HG03558 (cell line): ENCODE results near the gene DNAJC13.
A peak's percentile ranks its signal among the peaks of the same experiment; 100 is the strongest.
"Not testable (repeated sequence)": the region's sequence is repeated elsewhere in the genome, so short reads cannot be mapped to it uniquely, and the experiment has no call there.

Experiments used
- ATAC-seq: cut with Tn5 transposase; IDR thresholded peaks from one replicate; pipeline ENCODE4 v1.9.1; 2021; ENCODE audit warnings: moderate number of reproducible peaks; ENCODE audit not compliant: unreplicated experiment; ENCODE audit errors: extremely low read depth

DNAJC13 gene, protein sequence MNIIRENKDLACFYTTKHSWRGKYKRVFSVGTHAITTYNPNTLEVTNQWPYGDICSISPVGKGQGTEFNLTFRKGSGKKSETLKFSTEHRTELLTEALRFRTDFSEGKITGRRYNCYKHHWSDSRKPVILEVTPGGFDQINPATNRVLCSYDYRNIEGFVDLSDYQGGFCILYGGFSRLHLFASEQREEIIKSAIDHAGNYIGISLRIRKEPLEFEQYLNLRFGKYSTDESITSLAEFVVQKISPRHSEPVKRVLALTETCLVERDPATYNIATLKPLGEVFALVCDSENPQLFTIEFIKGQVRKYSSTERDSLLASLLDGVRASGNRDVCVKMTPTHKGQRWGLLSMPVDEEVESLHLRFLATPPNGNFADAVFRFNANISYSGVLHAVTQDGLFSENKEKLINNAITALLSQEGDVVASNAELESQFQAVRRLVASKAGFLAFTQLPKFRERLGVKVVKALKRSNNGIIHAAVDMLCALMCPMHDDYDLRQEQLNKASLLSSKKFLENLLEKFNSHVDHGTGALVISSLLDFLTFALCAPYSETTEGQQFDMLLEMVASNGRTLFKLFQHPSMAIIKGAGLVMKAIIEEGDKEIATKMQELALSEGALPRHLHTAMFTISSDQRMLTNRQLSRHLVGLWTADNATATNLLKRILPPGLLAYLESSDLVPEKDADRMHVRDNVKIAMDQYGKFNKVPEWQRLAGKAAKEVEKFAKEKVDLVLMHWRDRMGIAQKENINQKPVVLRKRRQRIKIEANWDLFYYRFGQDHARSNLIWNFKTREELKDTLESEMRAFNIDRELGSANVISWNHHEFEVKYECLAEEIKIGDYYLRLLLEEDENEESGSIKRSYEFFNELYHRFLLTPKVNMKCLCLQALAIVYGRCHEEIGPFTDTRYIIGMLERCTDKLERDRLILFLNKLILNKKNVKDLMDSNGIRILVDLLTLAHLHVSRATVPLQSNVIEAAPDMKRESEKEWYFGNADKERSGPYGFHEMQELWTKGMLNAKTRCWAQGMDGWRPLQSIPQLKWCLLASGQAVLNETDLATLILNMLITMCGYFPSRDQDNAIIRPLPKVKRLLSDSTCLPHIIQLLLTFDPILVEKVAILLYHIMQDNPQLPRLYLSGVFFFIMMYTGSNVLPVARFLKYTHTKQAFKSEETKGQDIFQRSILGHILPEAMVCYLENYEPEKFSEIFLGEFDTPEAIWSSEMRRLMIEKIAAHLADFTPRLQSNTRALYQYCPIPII (N-terminal part only)

DNA sequence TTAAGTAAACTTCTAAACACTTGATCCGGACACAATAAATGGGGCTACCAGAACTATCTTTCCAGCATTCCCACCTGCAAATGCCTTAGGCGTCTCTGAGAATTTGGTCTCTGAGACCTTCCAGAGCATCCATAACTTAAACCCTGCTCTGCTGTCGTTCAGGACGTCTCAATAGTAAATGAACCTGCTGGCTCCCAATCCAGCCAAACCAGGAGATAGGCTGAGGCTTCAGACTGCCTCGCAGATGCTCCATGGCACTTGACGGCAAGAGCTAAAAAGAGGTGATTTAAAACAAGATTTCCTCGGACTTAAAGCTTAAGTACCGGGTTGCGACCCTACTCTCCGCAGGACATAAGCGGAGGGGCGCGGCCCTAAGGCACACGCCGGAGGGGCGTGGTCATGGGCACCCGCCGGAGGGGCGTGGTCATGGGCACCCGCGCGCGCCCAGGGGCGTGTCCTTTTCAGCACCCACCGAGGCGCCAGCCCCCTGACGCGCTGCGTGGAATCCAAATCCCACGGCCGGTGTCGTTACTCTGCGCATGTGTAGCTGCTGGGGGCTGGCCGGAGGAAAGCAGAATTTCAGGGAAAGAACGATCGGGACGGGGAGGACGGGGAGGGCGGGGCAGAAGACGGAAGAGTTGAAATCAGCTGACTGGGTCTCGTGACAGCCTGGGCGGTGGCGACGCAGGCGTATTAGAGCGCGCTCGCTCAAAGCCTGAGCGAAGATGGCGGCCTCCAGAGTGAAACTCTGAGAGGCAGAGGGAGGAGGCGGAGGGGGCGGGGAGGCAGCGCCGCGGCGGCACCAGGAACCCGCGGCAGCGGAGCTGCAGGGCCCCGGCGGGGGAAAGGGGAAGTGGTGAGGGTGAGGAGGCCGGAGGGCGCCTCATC lies at the start of gene DNAJC13:
DNAJC13 (plus strand) TSS at position 696 of the 888 bp plus-strand sequence. CDS start 17,049 bp downstream, outside the sequence.
- peak; percentile 84 for ATAC-seq

DNA sequence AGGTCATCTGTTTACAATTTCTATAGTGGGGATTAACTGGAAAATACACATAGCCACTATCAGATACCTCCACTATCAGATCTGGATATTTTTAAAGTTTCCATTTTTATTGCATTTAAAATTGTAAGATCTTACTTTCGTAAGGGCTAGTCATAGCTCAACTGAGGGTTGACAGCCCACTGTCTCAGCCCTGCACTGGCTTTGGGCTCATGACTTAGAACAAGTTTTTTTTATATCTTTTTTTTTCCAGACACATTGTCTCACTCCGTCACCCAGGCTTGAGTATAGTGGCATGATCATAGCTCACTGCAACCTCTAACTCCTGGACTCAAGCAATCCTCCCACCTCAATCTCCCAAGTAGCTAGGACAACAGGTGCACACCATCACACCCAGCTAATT lies 48.8 kb upstream of the DNAJC13 start:
- no peak for ATAC-seq

DNA sequence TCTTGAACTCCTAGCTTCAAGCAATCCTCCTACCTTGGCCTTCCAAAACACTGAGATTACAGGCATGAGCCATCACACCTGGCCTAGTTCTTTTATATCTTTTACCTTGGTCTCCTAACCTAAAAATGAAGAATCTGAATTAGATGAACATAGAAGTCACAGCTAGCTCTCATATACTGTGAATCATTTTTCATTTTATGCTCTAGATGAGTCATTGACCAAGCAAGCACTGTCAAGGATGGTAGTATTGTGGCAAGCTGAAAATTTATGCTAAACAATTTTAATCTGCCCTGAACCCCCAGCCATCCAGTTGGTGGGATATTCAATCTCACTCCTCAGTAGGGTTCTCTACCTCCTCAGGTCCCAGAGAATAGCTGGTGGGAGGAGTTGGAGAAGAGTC lies 48.3 kb upstream of the DNAJC13 start:
- ATAC-seq = no peak

DNA sequence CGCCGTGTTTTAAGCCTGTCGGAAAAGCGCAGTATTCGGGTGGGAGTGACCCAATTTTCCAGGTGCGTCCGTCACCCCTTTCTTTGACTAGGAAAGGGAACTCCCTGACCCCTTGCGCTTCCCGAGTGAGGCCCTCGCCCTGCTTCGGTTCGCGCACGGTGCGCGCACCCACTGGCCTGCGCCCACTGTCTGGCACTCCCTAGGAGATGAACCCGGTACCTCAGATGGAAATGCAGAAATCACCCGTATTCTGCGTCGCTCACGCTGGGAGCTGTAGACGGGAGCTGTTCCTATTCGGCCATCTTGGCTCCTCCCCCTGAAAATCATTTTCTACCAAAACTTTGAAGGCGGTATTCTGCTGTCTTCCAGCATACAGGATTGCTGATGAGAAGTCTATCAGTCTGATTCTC lies 40.4 kb upstream of the DNAJC13 start:
- ATAC-seq = not testable (repeated sequence)

DNA sequence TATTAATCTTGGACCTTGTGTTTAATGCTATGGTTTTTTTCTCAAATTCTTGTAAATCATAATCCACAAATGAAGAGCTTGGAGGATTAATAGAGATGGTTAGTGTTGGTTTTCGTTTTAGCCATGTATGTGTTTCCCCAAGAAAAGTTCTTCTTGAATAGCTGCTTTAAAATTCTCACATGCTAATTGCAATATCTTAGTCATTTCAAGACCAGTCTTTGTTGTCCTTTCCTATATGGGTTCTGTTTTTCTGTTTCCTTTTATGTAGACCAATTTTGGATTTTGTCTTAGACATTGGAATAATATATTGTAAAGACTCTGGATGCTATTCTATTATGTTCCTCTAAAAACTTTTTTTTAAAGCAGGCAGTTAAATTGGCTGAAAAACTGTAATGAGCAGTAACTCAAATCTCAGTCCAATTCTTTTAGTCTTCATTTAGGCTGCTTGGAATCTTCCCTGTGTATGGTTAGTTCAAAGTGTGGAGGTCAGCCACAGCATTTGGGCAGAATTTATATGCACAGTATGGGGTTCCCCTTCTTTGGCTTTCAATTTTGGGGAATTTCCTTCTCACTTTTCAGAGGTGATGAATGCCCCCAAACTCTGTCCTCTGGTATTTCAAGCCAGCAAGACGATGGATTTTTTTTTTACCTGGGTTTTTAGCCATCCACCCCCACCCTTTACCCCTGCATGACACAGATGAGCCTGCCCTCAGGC lies 39.1 kb upstream of the DNAJC13 start:
- no peak for ATAC-seq

DNA sequence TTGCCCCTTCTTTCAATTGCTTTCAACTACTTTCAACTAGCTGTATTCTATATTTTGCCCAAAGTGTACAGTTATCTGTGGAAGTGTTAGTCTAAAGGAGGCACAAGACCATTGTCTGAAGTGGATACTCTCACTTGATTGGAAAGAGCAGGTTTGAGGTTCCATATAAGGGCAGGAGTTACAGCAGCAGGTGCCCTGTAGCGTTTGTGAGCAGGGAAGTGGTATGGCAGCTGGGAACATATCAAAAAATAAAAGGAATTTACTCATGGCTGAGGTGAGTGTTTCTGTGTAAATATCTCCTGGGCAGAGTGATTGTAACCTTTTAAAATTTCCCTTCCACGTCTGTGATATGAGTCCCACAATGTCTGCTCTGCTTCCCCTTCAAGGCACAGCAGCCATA lies 38.5 kb upstream of the DNAJC13 start:
- ATAC-seq = no peak

DNA sequence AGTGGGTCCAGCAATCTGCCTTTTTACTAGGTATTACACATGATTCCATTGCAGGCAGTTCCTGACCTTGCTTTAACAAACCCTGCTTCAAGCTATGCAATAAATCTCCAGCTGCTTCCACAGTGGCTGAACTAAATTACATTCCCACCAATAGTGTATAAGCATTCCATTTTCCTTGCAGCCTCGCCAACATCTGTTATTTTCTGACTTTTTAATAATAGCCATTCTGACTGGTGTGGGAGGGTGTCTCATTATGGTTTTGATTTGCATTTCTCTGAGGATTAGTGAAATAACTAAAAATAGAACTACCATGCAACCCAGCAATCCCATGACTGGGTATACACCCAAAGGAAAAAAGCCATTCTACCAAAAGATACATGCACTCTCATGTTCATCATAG lies 36.4 kb upstream of the DNAJC13 start:
- ATAC-seq = no peak

DNA sequence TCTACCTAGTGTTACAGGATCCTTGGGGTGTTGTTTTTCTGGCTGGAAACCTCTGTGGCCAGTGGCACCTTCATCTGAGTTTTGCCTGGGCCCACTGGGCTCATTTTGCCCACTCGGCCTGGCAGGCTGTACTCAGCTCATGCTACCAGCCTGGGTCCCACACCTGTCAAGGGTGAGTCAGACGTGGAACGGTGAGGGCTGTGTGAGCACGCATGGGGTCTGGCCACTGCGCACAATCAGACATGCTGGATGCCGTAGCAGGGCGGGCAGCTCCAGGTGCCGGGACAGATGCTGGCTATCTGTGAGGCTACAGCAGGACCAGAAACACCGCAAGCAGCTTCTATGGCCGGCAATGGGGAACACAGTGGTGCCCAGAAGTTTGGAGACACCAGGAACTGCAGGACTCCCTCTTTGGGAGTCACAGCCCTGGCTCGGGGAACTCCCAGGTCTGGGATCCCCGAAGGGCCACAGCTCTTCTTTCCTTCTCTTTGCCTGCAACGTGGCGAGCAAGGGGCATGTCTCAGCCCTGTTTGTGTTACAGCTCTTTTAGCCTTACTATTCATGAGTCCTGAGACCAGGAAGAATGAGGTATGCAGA lies 35.9 kb upstream of the DNAJC13 start:
- no peak for ATAC-seq

DNA sequence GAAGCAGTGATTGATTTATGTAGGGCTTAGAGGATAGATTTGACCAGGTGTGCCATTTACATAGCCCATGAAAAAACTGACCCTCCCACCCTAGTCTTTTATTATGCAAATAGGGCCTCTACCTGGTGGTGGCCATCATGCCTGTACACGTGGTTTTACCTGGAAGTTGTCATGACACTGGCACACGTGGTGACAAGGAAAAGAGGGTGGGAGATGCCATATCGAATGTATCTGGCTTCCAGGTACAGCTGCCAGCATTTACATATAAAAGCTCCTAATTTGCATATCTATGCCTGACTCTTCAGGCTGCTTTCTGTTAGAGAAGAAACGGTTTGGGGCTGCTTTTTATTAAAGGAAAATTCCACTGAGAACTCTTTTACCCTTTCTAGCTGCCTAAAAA lies 35.0 kb upstream of the DNAJC13 start:
- no peak for ATAC-seq

DNA sequence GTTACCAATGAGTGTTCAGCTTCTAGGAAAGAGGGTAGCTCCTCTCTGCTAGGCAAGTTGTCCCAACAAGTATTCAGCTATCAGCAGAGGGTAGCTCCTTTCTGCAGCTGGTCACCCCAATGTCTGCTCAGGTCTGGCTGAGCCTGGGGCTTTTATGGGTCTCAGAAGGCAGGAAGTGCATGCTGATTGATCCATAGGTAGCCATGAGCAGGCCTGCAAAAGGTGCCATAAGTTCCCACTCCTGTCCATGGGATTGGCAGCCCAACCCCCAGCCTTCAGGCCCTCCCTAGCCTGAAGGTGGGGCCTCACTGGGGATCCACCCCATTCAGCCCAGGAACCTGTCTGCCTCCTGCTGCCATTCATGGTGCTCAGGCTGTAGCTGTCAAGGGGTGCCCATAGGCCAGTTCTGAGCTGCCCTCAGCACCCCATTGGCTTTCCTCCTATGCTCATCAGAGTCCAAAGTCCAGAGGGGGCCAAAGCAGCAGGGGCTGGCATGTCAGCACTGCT lies 34.6 kb upstream of the DNAJC13 start:
- no peak for ATAC-seq

DNA sequence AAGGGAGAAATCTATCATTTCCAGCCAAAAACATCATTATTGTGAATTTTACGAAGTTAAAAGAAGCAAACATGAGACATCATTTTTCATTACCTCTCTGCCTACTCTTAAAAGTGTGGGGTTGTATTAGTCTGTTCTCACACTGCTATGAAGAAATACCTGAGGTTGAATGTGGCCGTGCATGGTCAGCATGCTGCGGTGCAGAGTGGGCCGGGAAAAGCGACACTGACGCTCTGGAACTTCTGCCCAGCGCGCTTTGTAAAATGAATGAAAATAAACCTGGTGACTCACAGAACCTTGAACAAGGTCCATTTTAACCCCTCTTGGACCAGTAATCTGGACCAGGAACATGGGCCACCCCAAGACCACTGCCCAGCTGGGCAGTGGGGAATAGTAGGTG lies 31.0 kb upstream of the DNAJC13 start:
- ATAC-seq = no peak

DNA sequence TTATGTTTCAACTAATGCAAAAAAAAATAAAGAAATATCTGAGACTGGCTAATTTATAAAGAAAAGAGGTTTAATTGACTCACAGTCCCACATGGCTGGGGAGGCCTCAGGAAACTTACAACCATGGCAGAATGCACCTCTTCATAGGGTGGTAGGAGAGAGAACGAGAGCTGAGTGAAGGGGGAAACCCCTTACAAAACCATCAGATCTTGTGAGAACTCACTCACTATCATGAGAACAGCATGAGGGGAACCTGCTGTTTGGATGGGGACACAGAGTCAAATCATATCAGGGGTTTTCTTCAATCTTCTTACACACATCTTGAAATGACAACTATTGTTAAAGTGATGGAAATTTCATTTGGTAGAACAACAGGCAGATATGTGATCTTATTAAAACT lies 24.6 kb upstream of the DNAJC13 start:
- ATAC-seq = not testable (repeated sequence)

DNA sequence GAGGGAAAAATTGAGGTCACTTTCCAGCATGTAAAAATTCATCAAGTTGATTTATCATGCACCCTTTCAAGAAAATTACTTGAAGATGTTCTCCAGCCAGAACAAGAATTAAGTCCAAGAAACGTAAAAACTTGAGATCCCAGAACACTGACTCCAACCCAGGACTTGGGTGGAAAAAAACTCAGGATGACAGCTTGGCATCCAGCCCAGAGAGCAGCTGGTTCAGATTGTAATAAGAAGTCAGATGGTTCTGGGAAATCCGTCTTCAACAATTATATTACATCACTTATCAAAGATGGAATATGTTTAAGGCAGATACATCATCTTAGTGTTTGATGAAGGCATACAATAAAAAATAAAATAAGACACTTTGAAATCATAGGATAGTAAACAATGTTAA lies 23.0 kb upstream of the DNAJC13 start:
- ATAC-seq = no peak

DNA sequence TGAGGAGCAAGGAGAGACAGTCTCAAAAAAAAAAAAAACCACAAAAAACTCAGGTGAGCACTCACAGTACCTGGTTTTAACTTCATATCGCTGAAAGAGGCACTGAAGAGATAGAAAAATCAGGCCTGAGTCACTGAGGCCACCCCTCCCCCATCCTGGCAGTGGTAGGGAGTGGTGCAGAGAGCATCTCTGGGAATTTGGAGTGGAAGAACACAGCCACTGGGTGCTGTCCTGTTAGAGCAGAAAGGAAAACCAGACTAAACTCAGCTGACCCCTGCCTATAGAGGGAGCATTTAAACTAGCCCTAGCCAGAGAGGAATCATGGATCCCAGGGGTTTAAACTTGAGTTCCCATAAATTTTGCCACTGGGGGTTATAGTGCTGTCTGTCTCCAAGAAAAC lies 22.2 kb upstream of the DNAJC13 start:
- no peak for ATAC-seq

DNA sequence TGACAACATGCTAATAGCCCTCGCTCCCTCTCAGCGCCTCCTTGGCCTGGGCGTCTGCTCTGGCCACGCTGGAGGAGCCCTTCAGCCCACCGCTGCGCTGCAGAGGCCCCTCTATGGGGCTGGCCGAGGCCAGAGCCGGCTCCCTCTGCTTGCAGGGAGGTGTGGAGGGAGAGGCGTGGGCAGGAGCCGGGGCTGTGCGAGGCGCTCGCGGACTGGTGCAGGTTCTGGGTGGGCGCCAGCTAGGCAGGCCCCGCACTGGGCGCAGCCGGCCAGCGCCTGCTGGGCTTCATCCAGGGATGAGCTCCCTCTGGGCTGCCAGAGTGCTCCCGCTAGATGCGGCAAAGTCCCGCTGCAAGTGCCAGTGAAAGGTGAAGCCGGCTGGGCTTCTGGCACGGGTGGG lies 21.0 kb upstream of the DNAJC13 start:
- ATAC-seq = no peak

DNA sequence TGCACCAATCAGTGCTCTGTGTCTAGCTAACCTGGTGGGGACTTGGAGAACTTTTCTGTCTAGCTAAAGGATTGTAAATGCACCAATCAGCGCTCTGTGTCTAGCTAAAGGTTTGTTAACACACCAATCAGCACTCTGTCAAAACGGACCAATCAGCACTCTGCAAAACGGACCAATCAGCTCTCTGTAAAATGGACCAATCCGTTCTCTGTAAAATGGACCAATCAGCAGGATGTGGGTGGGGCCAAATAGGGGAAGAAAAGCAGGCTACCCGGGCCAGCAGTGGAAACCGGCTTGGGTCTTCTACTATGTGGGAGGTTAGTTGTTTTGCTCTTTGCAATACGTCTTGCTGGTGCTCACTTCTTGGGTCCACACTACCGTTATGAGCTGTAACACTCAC lies 20.5 kb upstream of the DNAJC13 start:
- not testable (repeated sequence) for ATAC-seq

DNA sequence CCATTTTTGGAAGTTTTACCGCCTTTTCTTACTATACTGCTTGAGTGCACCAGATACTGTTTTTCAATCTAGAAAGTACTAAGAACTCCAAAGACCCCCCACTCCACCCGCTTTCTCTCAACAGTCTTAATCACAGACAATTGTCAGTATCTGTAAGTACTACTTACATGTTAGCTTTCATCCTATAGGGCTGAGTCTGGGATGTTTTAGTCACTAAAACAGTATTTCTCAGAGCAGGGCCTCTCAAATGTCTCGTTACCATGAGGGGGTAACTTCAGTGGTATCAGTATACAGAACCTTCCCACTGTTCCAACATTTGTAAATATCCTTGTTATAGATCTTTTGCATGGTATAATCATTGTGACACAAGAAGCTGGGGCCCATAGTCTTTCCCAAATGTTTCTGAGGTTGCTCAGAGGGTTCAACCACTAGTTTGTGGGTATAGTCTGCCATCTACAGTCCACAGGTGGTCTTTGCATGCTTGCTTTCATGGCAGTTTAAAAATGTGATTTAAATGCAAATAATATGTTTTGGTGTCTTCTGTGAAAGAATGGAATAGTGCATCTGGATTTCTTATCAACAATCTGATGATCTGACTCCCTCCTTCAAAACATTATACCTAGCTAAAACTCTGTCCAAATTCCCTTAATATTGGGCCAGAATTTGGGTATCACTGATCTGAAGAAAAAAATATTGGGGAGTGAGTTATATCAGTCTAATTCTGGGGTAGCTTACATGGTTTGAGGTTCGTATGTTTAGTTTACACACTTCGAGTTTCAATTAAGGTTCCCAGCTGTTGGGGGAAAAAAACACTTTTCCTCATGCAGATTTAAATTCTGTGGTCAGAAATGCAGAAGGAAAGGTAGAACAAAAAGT lies 18.0 kb upstream of the DNAJC13 start:
- no peak for ATAC-seq
